Loucy (cell line): ENCODE results near the gene PTPRA.

ENCODE experiments used
- EZH2phosphoT487 ChIP-seq: fragments of 200-600 bp; IDR thresholded peaks from 2 replicates; pipeline ENCODE4 v1.6.1; 2018; ENCODE audit warnings: antibody characterized with exemption, mild to moderate bottlenecking, moderate library complexity, borderline replicate concordance
- TF ChIP-seq, protein P1 (sequence below): fragments of 200-600 bp; sonication (generic); conservative IDR thresholded peaks from 2 replicates; pipeline ENCODE4 v1.5.1; 2014; ENCODE audit warnings: mild to moderate bottlenecking, antibody characterized with exemption, low read length

DNA sequence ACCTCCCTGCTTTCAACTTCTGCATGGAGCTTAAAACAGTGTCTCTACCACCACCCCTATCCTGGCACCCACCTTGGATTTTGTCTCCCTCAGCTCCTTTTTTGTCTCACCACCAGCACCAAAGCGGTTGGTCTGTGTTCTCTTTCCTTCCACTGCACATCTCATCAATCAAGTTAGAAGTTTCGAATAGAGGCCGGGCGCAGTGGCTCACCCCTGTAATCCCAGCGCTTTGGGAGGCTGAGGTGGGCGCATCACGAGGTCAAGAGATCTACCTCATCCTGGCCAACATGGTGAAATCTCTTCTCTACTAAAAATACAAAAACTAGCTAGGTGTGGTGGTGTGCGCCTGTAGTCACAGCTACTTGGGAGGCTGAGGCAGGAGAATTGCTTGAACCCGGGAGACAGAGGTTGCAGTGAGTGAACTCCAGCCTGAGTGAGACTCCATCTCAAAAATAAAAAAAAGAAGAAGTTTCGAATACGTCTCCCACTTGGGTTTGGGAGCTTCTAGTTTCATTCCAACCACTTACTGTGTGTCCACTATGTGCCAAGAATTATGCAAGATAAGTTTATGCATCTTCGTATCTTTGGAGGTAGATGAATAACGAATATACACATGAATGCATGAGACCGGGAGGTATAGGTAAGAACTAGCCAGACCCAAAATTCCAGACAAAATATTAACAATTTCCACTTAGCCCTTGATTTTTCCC is 38.7 kb upstream of the PTPRA start:
- TF ChIP-seq, protein P1, sequence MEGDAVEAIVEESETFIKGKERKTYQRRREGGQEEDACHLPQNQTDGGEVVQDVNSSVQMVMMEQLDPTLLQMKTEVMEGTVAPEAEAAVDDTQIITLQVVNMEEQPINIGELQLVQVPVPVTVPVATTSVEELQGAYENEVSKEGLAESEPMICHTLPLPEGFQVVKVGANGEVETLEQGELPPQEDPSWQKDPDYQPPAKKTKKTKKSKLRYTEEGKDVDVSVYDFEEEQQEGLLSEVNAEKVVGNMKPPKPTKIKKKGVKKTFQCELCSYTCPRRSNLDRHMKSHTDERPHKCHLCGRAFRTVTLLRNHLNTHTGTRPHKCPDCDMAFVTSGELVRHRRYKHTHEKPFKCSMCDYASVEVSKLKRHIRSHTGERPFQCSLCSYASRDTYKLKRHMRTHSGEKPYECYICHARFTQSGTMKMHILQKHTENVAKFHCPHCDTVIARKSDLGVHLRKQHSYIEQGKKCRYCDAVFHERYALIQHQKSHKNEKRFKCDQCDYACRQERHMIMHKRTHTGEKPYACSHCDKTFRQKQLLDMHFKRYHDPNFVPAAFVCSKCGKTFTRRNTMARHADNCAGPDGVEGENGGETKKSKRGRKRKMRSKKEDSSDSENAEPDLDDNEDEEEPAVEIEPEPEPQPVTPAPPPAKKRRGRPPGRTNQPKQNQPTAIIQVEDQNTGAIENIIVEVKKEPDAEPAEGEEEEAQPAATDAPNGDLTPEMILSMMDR: no peak
- no peak for TF ChIP-seq EZH2phosphoT487
